ENCODE results near the gene ARAP2.

- no peak for TF ChIP-seq REST (IDR thresholded peaks at IDR 0.05; ENCODE audit: insufficient read depth in 1 of 2, low read depth in 2 of 2, low read length in 2 of 2)
- no peak for TF ChIP-seq SIN3A (IDR thresholded peaks at IDR 0.05; ENCODE audit: borderline replicate concordance, insufficient read depth, low read length)
- TF ChIP-seq POLR2AphosphoS5 (IDR thresholded peaks at IDR 0.05; ENCODE audit: low read depth, low read length) = no peak
- no peak for TF ChIP-seq TAF1 (IDR thresholded peaks at IDR 0.05; ENCODE audit: borderline replicate concordance, insufficient read depth, low read length)
- no peak for TF ChIP-seq FOXP2 (optimal IDR thresholded peaks at IDR 0.05; ENCODE audit: borderline replicate concordance, extremely low read depth, extremely low read length, insufficient read depth)
Observed at GRCh38 chr4:36278789-36279188, 34.5 kb upstream of the ARAP2 start.

Data from PFSK-1 (cell line).